ENCODE measurements around the gene RYR3.

- TF ChIP-seq CTCF (conservative IDR thresholded peaks at IDR 0.05 in 1 of 2, IDR thresholded peaks at IDR 0.05 in 1 of 2; ENCODE audit: low read depth in 1 of 2, low read length in 2 of 2) (no peak), EZH2 (IDR thresholded peaks at IDR 0.05; ENCODE audit: low read length, missing control alignments) (no peak)
Measured at GRCh38 chr15:33277689-33278088, 33.1 kb upstream of the RYR3 start.
